Stimulated activated CD8-positive, alpha-beta memory T cell treated with anti-CD3 and anti-CD28 coated beads, Interleukin-2, amount 100 ng/mL, for 1 hour (primary cell): Measurements from ENCODE around the gene IGFL1.
"Not testable (repeated sequence)": the region's sequence is repeated elsewhere in the genome, so short reads cannot be mapped to it uniquely, and the experiment has no call there.

Experiments
- DNase-seq, 2 donors: peaks; one replicate each; pipeline ENCODE4 v3.0.0-alpha.2; 2020; ENCODE audit warnings: low read depth in 2 of 2

IGFL1 gene

DNA sequence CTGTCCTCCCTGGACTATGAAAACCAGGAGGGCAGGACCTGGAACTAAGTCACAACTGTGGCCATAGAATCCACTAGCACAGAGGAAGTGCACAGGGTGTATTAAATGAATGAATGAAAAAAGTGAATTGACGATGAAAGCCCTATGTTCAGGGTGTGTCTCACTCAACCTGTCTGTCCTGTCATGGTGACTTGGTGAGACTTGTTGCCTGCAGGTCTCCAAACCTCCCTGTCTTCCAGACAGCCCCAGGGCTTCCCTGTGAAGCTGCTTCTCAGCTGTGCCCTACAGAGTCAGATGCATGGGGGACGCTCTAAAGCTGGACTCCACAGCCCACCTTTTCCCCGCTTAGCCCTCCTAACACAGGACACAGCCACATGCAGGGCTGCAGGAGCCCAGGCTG lies 4.8 kb upstream of the IGFL1 start:
- DNase-seq: no peak

DNA sequence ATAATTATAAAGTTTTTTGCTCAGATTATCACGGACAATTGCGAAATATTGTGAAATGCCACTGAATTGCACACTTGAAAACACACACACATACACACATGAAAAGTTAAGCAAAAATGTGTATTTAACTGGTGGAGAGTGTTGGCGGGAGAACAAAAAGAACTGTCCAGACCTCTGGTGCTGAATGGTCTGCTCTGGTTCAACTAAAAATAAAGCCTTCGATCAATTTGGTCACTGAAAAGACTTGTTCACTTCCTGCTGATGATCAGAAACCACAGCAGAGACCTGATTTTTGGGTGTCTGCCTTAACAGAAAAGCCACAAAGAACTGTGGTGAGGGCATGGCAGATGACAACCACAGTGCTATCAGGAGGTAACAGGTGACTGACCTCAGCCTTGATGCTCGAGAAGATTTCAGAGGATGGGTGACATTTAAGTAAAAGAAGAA lies 4.0 kb upstream of the IGFL1 start:
- DNase-seq: no peak

DNA sequence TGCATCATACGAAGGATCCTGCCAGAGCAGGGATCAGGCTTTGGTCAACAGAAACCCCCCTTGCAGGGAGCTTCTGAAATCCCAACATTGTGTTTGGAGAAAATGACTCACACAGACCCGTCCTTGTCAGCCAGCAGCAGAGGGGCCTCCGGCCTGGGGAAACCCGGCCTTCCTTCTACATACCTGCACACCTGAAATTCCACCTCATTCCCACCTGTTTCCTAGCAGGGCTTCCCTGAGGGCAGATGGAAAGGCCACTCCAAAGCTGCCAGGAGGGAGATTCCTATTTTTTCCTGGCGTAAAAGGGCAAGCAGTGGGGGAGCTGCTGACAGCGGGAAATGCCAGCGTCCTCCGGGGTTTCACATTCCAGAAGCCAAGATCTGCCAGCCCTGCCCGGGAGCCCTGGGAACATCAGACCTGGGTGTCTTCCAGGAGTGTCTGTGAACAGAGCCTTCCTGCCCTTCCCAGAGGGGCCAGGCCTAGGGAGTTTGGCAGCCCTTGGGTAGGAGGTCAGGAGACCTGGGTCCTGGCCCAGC lies 3.0 kb upstream of the IGFL1 start:
- DNase-seq: no peak

DNA sequence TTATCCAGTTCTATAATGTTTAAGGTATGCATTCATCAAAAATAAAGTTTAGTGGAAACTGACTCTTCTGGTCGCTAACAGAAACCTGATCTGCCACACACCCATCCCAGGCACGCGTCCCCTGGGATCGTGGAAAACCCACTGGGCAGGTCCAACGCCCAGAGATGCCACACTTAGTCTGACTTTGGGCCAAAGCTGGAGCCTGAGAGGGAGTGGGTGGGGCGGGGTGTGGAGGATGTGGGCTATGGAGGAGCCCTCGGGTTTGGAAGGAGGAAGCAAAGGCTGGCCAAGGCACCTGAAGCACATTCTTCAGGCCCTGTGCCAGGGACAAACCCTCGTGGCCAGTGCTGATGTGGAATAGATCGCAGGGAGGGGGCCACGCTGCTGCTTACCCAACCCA lies 2.5 kb downstream of the IGFL1 start:
- no peak for DNase-seq

DNA sequence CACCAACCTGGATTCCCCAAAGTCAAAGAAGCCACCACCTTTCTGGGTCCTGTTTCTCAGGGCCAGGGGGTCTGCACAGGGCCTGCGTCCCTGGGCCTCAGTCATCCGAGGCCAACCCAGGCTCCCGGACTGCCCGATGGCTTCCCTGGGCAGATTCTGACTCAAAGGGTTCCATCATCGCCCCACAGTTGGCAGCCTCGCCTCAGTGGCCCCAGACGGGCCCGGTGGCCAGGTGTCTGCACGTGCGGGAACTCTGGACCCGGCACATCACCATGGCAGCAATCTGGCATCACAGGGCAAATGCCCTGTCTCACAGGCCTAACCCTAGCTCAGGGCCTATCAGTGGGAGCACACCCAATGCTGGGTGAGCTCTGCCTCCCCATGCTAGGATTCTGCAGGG lies 2.9 kb downstream of the IGFL1 start:
- no peak for DNase-seq

DNA sequence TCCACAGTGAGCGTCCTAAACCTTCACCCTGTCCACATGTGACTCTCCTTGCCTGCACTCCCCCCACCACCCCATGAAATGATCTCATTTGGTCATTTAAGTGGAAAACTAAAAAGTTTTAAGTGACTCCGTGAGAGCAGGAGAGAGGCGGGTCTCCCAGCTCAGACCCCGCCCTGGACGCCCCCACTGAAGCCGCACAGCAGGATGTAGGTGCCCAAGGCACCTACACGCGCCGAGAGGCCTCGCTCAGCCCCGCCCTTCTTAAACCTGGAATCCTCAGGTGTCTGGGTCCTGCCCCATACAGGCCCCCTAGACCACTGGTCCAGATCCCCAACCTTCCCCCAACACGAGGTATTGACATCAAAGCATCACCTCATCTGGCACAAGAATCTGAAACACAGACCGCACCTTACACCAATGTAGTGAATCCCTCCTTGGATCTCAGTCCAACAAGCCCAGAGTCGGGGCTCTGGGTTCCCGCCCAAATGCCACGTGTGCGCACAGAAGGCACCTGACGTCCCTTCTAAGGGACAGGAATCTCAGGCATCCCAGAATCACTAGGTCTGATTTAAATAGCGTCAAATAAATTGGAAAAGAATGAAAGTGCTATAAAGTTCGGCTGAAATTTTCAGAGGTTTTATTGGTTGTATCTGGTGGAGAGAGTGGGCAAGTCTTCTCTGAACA lies 3.5 kb downstream of the IGFL1 start:
- DNase-seq: no peak

DNA sequence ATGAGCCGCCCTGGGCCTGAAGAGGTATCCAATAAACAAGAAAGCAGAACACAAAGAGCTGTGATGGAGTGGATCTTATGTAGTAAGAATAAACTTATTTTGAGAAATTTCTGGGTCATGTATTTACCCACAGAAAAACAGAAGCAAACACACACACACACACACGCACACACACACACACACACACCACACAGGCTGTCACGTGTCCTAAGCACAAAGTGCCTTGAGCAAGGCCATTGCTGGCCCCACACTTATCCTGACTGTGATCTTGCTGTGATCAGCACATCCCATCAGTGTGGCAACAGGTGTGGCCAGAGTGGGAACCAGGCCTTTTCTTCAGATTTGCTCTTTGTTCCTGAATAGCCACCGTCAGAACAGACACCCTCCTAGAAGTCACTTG lies 4.3 kb downstream of the IGFL1 start:
- not testable (repeated sequence) for DNase-seq

DNA sequence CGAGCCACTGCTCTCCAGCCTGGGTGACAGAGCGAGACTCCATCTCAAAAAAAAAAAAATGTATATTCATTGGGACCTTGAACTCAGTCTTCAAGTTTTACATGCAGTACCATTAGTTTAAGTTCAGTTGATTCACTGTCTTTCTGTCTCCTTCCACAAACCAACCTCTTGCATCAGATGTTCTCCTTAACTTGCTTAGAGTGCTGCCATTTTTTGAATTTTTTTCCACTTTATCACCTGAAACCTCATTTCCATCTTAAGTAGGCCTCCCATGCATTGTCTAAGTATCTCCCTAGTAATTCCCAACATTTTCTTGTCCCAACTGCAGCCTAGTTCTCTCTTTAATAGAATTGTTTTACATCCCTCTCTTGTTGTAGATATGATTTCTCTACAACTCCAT lies 8.6 kb downstream of the IGFL1 start:
- DNase-seq: not testable (repeated sequence)

DNA sequence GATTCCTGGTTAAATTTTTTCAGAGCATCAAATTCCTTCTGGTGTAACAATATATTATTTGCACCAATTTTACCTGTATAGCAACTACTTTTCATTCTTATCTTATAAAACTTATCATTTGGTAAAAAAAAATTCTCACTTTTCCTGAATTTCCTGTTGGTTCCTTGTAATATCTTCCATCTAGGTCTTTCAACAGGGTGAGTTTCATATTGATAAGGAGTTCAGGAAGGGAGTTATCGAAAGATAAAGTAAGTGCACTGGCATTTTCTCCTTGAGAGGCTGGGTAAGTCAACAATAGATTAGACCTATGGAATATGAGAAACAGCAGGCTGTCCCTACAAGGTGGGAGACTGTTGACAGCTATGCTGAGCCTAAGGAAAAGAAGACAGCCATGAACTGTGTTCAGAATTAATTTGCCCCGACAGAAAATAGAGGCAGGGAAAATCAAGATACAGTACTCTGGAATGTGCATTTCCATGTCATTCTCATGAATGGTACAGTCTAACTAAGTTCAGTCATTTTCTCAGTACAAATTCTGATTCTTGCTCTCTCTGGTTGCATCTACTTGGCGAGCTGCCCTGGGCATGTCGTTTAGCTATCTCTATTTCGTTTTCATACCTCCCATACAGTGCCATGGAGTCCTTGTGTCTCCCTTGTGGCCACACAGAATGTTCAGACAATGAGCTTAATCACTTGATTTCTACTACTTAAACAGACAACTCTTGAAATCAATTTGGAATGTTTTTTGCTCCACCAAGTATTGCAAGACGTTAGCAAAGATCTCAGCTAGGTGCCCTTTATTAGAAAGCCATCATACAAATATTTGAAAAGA lies 9.9 kb downstream of the IGFL1 start:
- no peak for DNase-seq

DNA sequence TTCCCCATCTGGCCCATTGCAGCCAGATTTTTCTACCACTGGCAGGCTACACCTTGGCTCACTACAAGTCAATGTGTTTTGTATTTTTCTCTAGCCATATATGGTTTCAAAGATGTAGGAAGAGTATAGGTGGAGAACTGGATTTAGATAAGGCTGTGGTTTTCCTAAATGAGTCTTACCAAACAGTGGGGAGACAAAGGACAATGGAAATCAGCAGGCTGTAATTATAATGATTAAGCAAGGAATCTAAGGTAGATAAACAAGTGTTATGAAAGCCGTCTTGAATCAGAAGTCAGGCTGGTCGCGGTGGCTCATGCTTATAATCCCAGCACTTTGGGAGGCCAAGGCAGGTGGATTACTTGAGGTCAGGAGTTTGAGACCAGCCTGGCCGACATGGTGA lies 11.2 kb downstream of the IGFL1 start:
- DNase-seq: no peak

DNA sequence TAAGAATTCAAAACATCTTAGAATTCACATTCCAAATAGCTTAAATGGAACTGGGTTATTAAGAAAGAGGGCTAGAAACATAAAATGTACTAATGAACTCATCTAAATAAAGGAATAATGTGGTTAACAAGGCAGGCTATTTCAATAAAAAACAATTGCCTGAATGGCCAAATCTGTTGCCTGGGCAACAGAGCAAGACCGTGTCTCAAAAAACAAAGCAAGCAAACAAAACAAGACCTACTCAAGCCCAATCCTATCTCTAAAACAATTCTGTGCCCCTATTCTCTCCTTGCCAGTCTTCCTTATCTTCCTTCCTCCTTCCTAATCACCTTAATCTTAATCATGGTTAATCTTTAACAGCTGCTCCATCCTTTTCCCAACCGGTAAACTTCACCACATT lies 12.1 kb downstream of the IGFL1 start:
- DNase-seq: no peak

DNA sequence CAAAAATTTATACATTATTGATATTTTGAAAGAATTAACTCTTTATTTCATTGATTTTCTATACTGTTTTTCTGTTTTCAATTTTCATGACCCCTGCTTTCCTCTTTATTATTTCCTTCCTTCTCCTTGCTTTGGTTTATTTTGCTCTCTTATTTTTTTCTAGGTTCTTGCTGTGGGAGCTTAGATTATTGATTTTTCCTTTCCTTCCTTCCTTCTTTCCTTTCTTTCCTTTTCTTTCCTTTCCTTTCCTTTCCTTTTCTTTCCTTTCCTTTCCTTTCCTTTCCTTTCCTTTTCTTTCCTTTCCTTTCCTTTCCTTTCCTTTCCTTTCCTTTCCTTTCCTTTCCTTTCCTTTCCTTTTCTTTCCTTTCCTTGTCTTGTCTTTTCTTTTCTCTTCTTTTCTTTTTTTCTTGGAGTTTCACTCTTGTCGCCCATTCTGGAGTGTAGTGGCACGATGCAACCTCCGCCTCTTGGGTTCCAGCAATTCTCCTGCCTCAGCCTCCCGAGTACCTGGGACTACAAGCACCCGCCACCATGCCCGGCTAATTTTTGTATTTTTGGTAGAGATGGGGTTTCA lies 13.6 kb downstream of the IGFL1 start:
- DNase-seq: not testable (repeated sequence)

DNA sequence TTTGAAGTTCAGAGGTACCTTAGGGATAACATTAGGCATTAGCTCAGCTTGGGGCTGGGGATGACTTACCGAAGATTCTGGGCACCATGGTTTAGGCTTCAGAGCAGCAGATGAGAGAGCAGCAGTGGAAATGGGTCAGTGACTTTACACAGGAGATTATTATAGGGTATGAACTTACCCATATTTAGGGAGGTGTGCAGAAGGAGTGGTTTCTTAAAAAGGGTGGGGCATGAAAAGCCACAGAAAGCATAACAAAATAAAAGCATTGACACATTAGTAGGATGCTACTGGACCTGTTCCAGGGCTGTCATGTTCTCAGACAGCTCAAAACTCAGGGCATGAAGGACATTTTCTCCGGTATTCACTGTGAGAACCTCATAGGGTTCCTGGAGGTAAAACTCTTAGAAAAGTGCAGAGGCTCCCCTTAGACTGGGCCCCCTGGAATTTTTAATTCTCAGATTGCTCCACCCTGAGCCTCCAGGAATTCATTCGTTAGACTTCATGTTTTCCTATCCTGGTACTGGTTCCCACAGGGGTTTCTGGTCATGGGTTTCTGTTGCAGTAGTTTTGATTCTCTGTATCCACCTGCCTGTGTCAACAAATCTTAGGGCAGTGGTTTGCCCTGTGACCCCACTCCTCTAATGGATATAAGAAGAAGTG lies 20.7 kb downstream of the IGFL1 start:
- DNase-seq: no peak

DNA sequence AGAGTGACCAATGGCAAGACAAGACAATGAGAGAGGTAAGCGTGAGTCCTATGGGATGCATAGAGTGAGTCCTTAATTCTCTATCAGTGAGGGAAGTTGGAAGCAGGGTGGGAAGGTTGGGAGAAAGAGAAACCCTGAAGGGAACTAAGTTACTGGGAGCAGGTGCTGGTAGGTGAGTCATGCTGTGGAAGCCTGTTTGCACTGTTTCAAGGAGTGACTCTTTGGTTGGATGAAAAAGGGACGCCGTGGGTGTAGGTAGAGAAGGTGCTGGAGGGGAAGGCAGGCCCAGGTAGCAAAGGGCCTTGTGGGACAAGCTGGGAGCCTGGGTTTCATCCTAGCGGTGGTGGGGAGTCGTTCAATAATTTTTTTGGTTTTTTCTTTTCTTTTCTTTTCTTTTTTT lies 21.9 kb downstream of the IGFL1 start:
- DNase-seq: no peak

DNA sequence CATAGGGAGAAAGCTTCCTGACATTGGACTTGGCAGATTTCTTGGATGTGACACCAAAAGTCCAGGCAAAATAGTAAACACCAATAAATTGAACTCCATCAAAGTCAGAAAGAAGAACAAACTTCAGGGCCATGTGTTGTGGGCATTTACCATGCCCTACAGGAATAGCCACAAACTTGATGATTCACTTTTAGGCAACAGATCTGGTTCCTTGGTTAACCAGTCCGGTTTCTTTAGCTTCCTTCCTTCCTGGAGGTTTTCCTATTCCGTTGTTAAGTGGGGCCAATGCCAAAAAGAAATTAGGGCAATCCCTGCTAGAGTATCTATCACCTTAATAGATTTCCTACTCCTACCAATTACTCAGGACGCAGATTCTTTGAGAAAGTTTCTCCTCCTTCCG lies 25.2 kb downstream of the IGFL1 start:
- DNase-seq: no peak

DNA sequence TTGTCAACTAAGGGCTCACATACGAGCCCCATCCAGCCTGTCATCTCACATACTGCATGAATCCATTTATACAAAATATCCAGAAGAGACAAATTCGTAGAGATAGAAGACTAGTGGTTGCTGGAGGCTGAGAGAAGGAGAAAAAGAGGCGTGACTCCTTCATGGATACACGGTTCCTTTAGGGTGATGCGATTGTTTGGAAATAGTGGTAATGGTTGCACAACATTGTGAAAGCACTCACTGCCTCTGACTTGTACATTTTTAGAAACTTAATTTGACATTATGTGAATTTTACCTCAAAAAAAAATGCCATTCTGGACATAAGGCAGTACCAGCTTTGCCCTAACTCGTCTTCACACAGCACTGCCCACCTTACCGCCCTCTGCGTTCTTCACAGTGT lies 27.3 kb downstream of the IGFL1 start:
- no peak for DNase-seq

DNA sequence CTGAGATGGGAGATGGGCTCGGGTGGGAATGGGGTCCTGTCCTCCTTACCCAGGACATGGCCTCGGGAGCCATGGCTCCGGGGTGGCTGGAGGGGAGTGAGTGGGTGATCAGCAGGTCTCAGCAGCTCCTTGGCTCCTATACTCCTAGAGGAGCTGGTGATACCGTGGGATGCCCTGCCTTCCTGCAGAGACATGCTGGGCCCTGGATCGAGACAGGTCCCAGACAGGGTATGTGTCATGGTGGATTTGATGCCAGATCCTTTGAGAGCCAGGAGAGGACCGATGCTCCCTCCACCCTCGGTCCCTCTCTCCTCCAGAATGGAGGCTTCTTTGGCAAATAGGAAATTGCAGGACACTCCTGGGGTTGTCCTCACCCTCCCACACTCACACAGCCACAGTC lies 32.0 kb downstream of the IGFL1 start:
- not testable (repeated sequence) for DNase-seq

DNA sequence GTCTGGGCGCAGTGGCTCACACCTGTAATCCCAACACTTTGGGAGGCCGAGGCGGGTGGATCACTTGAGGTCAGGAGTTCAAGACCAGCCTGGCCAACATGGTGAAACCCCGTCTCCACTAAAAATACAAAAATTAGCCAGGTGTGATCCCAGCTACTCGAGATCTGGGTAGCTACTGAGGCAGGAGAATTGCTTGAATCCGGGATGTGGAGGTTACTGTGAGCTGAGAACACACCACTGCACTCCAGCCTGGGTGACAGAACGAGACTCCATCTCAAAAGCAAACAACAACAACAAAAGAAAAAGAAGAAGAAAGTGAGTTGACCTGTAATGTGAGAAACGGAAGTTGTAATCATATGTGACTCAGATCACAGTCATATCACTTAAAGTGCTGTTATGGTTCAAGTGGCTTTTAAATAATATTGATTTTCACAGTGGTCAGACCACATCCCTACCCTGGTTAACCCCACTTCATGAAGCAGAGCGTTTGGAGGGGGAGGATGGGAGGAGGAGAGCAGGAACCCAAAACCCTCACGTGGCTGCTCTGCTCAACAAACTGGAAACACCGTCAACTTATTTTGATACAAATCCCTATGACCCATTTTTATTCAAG lies 33.2 kb downstream of the IGFL1 start:
- DNase-seq: peak; percentile 16

DNA sequence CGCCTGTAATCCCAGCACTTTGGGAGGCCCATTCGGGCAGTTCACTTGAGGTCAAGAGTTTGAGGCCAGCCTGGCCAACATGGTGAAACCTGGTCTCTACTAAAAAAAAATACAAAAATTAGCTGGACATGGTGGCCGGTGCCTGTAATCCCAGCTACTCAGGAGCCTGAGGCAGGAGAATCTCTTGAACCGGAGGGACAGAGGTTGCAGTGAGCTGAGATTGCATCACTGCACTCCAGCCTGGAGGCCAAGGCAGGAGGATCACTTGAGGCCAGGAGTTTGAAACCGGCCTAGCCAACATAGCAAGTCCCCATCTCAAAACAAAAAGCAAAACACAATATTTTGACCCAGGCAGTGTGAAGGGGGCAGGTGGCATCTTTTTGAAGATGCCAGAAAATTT lies 35.3 kb downstream of the IGFL1 start:
- not testable (repeated sequence) for DNase-seq

DNA sequence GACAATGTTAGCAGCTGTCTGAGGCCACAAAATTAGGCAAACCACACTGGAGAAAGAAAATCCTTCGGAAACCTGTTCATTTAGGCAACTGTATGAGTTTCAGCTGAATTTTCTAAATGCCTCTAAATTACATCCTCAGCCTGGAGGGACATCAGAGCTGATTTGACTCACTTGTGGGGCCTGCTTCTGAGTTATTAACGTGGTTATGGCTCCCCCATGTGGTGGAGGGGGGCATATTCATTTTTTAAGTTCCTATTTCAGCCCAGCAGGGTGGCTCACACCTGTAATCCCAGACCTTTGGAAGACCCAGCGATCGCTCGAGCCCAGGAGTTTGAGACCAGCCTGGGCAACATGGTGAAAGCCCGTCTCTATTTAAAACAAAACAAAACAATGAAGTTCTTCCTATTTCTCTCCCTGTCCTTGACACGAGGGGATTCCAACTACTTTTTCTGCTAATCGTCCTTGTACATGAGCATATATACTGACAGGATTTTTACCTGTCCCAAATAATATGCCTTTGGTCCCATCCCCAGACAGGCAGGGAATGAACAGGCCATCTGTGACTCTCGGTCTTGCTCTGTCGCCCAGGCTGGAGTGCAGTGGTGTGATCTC lies 35.8 kb downstream of the IGFL1 start:
- peak; percentile 35 to 45 for DNase-seq

DNA sequence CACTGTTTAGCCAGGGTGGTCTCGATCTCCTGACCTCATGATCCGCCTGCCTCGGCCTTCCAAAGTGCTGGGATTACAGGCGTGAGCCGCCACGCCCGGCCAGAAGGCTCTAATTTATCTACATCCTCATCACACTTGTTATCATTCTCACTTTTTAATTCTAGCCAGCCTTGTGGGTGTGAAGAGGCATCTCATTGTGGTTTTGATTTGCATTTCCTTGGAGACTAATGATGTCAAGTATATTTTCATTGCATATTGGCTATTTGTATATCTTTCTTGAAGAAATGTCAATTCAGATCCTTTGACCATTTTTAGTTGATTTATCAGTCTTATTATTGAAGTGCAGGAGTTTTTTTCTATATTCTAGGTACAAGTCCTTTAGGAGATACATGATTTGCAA lies 39.6 kb downstream of the IGFL1 start:
- DNase-seq: no peak
